Measurements from ENCODE around the gene SMIM3.

The SMIM3 gene

GRCh38 chr5:150763023-150763769 is 15.4 kb upstream of the SMIM3 start:
- H3K9me3 Mint-ChIP-seq, result peaks cover 16% of the 10 kb centered on the region
- H3K27ac Mint-ChIP-seq, result peak overlapping the region; percentile 84
- peaks cover 6% of the 10 kb centered on the region for H3K36me3 Mint-ChIP-seq (ENCODE audit: low read depth)
- no peak for TF ChIP-seq CTCF (IDR thresholded peaks at IDR 0.05)
- DNase-seq, result no peak
- peaks cover 19% of the 10 kb centered on the region for H3K4me1 Mint-ChIP-seq
- no peak overlapping the region for H3K4me3 Mint-ChIP-seq
- peaks cover 17% of the 10 kb centered on the region for H3K27me3 Mint-ChIP-seq (ENCODE audit: low read depth, poor library complexity)

- TF ChIP-seq CTCF (IDR thresholded peaks at IDR 0.05), result no peak
- Mint-ChIP-seq H3K9me3 (peaks cover 9% of the 10 kb centered on the region), H3K27me3 (ENCODE audit: low read depth, poor library complexity) (peaks cover 15% of the 10 kb centered on the region), H3K4me1 (peaks cover 19% of the 10 kb centered on the region), H3K36me3 (ENCODE audit: low read depth) (peaks cover 2% of the 10 kb centered on the region), H3K4me3 (no peak overlapping the region), H3K27ac (no peak overlapping the region)
- DNase-seq, result no peak
Observed at GRCh38 chr5:150764530-150764929, 14.0 kb upstream of the SMIM3 start.

- TF ChIP-seq CTCF (IDR thresholded peaks at IDR 0.05), result no peak
- peaks cover 3% of the 10 kb centered on the region for H3K9me3 Mint-ChIP-seq
- no peak overlapping the region for H3K4me3 Mint-ChIP-seq
Observed at GRCh38 chr5:150765011-150765798, 13.4 kb upstream of the SMIM3 start.

GRCh38 chr5:150765799-150766169 is 12.8 kb upstream of the SMIM3 start:
- H3K36me3 Mint-ChIP-seq (ENCODE audit: low read depth), result no peaks in the 10 kb centered on the region
- H3K4me3 Mint-ChIP-seq, result no peak overlapping the region
- DNase-seq, result no peak
- peaks cover 19% of the 10 kb centered on the region for H3K4me1 Mint-ChIP-seq
- no peak for TF ChIP-seq CTCF (IDR thresholded peaks at IDR 0.05)
- H3K27ac Mint-ChIP-seq, result no peak overlapping the region
- peaks cover 20% of the 10 kb centered on the region for H3K27me3 Mint-ChIP-seq (ENCODE audit: low read depth, poor library complexity)
- no peaks in the 10 kb centered on the region for H3K9me3 Mint-ChIP-seq

More at GRCh38 chr5:150765011-150765798, 13.4 kb upstream of the SMIM3 start:
- Mint-ChIP-seq H3K36me3 (ENCODE audit: low read depth) (no peaks in the 10 kb centered on the region), H3K4me1 (peaks cover 19% of the 10 kb centered on the region), H3K27me3 (ENCODE audit: low read depth, poor library complexity) (peaks cover 14% of the 10 kb centered on the region), H3K27ac (no peak overlapping the region)
- no peak for DNase-seq

GRCh38 chr5:150766251-150766650 is 12.3 kb upstream of the SMIM3 start:
- no peaks in the 10 kb centered on the region for H3K36me3 Mint-ChIP-seq (ENCODE audit: low read depth)
- TF ChIP-seq CTCF (IDR thresholded peaks at IDR 0.05), result no peak
- DNase-seq, result no peak

More at GRCh38 chr5:150766251-150766650, 12.3 kb upstream of the SMIM3 start:
- Mint-ChIP-seq H3K27ac (no peak overlapping the region), H3K9me3 (no peaks in the 10 kb centered on the region), H3K27me3 (ENCODE audit: low read depth, poor library complexity) (peaks cover 22% of the 10 kb centered on the region), H3K4me3 (no peak overlapping the region), H3K4me1 (peaks cover 19% of the 10 kb centered on the region)
